T-helper 2 cell treated with Interferon-gamma antibody and Interleukin-4, amounts not matched to agents 100 ng/mL and 5 ng/mL, for 36 hours (primary cell): ENCODE data around the gene NGFR. TPM values are rescaled to one million over a fixed set of nuclear protein-coding genes. Genes with fewer than 3 reads are reported as not detected.

ENCODE experiments used
- intact Hi-C: fragments of 100-400 bp; cut with micrococcal nuclease; formaldehyde crosslinking; loops from one replicate; pipeline ENCODE4 v1.15.1; 2023
- total RNA-seq: library from RNA; stranded (reverse); gene quantifications from 2 replicates; pipeline ENCODE4 v1.2.3, GENCODE V29; 2022

The NGFR gene
- total RNA-seq, 1 donor from 2014 or later = 0.11 TPM

DNA sequence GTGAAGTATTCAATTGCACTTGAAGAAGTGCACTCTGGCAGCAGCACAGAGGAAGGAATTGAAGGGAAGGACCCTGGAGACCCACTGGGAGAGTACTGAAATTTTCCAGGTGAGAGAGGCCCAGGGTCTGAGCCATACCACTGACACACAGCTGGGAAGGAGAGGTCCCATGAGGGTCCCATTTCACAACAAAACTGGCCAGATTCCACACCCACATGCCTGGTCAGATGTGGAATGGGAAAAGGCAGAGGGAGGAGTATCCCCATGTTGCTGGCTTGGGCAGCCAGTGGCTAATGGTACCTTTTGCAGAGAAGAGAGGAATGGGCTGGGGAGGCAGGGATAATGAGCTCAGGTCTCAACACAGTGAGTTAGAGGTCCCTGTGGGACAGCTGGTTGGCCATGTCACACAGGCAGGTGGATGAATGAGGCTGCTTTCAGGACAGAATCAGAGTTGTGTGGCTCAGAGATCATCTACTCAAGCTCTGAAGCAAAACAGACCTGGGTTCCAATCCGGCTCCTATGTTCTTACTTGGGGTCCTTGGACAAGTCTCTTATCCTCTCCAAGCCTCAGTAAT lies 26.2 kb upstream of the NGFR start:
- intact Hi-C loops = no loop called here

DNA sequence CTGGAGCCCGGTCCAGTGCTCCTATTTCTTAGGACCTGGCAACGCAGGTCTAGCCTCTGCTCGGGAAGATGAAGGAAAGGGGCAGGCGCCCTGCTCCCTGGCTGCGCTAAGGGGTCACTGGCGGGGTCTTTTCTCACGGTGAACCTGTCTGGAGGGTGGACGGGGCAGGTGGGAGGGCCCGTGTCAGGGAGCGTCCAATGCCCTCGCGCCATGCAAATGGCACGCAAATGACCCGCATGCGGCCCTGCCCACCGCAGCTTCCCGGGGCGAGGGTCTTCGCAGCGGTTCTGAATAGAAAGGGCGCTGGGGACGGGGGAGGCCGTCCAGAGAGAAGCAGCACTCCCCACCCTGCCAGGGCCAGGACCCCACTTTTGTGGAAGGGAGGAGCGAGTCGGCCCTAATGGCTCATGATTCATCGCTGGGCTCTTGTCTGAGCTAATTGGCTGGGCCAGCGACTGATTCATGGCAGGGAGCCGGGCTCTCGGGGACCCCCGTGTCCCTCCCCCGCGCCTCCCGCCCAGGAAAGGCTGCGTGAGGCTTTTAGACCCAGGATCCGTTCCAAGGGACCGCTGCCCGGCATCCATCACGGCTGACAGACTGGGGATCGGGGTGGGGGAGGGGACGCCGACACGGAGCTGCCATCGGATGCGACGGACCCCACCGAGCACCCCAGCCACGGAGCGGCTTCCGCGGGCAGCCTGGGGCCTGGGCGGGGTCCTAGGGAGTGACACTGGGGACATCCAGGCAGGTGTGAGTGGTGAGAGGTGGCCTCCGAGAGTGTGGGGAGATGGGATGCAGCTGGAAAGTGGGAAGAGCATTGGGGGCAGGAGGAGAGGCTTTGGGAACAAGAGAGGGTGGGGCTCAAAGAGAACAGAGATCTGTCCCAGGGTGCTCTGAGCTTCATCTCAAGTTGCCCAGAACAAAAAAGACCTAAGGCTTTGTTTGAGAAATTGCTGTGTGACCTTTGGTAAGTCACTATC lies 25.0 kb upstream of the NGFR start:
- intact Hi-C loops = no loop called here

DNA sequence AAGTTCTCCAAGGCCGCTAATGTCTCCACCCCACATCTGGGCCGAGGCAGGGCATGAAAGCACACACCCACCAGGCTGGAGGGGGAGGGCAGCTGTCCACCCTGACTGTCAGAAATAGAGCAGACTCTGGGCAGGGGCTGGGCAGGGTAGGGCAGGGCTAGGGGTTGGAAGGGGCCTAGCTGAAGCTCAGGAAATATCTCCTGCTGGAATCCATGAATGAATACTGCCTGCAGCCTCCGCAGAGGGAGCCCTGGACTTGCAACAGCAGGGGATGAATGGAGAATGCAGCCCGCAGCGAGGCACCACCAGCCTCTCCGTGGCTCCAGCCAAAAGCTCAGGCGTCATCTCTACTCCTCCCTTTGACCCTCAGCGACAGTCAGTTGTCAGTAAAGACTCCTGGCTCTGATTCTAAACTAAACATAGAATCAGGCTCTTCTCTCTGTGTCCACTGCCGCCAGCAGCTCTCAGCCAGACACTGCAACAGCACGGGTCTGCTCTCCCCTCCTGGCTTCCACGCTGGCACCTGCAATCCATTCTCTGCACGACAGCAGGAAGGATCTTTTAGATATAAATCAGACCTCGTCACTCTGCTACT lies 23.9 kb upstream of the NGFR start:
- intact Hi-C loops = no loop called here

DNA sequence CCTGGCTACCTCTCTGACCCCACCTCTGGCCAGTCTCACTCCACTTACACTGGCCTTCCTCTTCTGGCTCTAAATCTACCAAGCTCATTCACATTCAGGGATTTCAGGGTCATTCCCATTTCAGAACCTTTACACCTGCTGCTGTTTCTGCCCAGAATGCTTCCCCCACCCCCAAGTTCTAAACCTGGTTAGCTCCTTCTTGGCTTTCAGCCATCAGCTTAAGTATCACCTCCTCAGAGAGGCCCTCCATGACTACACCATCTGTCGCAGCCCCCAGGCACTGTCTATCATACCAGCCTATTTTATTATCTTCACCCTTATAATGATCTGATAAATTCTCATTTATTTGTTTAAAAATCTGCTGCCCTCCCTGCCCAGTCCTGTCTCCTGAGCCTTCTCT lies 23.3 kb upstream of the NGFR start:
- intact Hi-C loops = no loop called here

DNA sequence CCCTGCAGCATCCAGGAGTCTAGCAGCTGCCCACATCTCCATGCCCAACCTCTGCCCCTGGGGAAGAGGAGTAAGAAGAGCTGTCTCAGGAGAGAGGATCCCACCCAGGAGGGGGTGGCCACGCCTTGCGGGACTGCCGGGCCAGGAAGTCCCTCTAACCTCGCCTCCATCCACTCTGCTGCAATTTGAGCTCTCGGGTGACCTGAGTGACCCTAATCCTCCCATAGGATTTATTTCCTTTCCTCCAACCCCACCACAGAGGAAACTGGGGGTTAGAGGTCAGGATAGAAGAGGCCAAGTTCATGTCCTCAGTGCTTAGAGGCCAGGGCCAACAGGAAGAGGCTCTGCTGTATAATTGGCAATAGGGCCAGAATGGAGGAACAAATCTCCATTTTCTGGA lies 22.6 kb upstream of the NGFR start:
- intact Hi-C loops = no loop called here

DNA sequence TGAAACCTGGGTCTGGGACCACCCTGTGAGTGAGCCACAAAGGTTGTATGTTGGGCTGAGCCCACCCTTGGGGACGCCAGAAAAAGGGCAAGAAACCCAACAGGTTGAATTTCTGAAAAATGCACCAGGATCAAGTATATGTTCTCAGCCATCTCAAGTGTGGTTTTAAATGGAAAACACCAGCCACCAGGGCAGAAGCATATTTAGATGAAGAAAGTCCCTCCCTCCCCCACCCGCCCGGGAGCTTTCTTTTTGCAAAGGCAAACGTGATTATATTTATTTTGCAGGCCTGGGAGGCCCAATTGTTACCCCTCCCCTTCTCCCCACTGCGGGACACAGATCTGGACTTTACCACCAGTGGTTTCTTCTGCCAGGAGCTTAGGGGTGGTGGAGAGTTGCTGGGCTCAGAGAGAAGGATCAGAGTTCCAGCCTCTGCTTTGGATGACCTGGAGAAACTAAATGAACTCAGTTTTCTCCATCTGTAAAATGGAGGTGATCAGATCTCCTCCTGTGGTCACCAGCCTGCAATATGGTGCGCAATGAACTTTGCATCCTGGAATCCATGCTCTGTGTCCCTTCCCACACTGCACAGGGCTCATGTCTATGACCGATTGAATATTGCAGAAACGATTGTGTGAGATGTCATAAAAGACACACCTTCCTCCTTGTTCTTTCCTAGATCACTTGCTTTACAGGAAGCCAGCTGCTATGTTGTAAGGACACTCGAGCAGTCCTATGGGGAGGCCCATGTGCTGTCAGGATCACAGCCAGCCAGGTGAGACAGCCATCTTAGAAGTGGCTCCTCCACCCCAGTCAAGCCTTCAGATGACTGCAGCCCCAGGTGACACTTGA lies 21.0 kb upstream of the NGFR start:
- intact Hi-C loops = no loop called here

DNA sequence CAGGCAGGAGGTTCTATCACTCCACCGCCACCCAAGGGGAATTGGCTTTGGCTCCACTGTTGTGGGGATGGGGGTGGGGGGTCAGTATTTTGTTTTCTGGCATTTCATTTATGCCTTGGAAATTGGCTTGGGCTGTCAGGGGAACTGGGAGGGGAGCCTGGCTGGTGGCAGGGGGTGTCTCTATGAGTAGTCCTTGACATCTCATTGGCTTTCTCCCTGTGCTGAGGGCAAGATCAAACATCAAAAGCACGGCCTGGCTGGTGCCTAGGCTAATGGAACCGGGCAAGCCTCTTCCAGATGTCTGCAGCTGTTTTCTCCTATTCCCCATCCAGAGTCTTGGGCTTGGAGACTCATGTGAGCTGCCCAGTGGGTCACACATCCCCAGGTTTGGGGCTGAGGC lies 17.4 kb upstream of the NGFR start:
- intact Hi-C loops = no loop called here

DNA sequence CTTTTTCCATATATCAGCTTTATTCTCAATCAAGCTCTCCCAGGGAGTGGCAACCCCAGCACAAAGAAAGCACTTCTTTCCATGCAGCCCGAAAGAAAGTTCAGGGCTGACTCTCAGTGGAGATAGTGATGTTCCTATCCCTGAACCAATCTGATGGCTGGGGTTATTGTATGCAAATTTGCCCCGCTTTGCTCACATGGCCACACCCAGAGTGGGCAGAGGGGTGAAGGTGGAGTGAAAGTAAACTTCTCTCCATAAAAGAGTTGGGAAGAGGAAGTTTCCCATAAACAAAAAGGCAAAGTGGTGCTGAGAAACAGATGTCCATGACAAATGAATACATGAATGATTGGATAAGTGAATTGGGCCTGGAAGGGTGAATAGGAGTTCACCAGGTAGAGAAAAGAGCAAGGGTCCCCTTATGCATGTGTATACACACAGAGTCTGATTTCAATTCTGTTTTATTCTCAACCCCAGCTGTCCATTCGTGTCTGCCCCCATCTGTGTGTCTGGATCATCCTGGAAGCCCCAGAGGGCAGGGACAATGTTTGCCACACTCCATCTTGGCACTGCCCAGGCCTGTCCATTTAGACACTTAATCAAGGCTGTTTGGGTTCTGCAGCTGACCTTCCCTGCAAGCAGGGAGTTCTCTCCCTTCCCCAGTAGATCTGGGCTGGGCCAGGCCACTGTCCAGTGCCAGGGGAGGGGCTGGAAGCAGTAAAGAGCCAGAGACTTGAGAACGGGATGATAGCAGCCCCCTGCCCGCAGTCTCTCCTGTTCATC lies 14.1 kb upstream of the NGFR start:
- intact Hi-C loops = no loop called here

DNA sequence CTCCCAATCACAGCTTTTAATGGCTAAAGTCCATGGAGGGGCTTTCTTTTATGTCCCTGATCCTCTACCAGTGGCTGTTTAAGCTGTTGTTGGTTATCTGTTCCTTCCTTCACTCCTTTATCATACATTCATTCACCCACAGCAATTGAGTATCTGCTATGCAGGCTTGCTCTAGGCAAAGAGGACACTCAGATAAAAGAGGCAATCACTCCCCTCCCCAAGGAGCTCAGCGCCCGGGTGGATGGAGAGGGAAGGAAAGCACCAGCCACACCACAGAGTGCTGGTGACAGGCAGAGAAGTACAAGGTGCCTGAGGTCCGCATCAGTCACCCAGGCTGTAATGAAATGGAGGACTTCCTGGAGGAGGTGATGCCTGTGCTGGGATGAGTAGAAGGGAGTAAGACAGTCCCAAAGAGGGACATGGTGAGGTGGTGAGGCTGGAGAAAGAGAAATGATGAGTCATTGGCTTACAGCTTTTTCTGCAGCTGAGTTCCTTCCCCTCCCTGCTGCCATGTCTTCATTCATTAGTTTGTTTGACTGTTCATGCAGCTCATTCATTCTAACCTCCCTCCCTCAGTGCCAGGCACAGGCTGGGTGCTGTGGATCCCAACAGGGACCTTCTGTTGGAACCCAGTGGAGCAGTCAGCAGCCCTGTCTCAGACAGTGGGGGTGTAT lies 12.8 kb upstream of the NGFR start:
- intact Hi-C loops = no loop called here

DNA sequence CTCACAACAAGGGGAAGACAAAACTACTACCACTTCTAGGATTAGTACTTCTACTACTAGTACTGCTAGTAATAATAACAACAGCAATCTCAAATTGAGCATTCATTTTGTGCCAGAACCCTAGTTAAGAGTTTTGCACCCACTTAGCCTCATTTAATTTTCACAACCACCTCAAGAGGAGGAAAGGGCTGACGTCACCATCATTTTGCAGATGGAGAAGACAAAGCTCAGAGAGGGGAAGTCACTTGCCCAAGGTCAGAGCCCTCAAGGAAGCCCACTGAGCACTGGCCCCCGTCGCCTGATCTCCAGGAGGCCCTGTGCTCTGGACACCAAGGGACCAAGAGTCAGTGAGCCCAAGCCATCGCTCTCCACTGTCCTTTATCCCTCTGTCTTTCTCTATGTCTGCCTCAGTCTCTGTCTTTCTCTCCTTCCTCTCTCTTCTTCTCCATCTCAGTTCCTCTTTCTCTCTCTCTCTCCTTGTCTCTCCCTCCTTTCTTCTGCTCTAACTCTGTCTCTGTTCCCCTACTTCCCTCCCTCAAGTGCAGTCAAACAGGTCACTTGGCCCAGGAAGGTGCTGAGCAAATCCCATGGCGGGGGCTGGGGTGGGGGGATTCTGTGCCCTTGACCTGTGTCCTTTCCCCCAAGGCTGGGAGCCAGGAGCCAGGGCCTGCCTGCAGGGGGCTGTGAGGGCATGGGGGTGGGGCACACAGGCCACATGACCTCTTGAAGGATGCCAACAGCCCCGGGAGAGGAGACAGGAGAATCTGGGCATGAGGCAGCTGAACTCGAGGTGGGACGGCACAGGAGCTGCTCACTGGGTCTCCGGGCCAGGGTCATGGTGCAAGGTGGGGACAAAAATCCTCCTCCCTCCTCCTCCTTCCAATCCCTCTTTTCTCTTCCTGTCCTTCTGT lies 11.2 kb upstream of the NGFR start:
- intact Hi-C loops = no loop called here

DNA sequence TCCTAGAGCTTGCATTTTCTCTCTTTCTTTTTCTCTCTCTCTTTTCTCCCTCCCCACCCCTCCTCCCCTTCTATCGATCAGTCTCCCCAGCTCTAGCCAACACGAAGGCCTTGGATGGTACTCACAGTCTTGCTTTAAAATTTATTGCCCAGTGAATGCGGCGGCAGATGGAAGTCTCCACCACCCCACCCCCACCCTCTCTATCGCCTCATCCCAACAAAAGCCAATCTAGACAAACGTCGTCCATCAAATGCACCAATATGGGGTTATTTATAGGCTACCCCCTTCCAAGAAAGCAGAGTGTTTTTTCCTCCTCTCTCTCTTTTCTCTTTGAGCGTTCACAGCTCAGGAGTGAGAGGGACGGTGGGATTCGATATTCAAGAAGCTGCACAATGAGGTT lies 10.5 kb upstream of the NGFR start:
- intact Hi-C loops = no loop called here

DNA sequence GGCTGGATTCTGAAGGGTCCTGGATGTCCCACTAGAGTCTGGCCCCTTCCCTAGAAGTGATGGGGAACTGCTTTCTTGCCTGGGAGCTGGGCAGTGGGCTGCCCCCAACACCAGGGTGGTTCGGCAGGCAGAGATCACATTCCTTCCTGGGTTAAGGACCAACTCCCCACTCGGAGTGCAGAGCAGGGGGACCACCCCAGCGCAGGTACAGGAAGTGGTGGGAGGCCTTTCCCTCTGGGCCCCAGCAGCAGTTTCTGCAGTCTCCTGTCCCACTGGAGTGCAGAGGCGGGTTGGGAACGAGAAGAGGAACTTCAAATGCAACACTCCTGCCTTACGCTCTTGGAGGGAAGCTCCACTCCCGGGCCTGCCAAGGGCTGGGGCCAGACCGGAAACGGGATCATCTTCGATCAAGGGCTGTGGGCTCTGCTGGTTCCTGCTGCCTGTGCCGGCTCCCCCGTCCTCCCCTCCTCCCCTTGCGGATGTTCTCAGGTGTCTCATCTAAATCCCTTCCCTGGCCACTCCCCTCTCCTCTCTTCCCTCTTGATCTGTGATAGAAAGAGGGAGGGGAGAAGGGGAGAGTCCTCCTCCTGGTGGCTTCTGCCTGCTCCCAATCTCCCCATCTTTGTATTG lies 9.0 kb upstream of the NGFR start:
- intact Hi-C loops = no loop called here

DNA sequence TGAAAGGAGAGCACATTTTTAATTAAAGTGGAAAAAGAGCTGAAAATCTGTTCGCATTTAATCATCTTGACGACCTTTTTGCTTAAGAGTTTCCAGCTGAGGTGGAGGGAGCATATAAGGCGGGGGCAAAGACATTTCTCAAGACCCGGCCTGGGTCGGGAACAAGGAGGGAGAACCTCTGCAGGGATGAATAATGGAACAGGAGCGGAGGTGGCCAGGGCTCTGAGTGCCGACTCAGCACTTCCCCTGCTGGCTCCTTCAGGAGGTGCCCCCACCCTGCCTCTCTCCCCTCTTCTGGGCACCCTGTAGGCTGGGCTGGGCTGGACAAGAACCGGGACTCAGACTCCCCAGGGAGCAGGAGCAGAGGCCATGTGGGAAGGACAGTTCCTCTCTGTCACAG lies 7.9 kb upstream of the NGFR start:
- intact Hi-C loops = no loop called here

DNA sequence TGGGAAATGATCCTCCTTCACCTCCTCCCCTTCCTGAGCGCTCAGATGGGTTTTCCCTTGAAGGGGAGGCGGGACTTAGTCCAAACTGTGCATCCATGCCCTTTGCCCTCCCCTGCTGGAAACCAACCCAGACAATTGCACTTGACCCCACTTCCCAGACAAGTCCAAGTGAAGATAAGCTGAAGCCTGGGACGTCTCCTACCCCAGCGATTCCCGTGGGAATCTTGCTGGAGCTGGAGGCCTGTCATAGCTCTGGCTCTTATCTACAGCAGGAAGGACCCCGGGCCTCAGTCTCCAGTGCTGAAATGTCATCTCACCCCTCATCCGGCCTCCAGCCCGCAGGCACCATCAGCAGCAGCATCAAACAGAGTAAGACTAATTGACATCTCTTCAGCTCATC lies 6.5 kb upstream of the NGFR start:
- intact Hi-C loops = no loop called here

DNA sequence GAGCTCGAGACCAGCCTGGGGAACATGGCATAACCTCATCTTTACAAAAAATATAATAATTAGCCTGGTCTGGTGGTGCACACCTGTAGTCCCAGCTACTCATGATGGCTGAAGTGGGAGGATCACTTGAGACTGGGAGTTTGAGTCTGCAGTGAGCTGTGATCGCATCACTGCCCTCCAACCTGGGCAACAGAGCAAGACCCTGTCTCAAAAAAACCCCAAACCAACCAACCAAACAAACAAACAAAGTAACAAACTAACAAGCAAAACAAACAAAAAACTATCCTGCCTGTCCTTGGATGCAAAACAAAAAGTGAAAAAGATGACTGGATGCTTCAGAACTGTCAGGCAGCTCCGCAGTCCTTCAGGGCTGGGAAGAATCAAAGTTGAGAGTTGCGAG lies 5.7 kb upstream of the NGFR start:
- intact Hi-C loops = no loop called here

DNA sequence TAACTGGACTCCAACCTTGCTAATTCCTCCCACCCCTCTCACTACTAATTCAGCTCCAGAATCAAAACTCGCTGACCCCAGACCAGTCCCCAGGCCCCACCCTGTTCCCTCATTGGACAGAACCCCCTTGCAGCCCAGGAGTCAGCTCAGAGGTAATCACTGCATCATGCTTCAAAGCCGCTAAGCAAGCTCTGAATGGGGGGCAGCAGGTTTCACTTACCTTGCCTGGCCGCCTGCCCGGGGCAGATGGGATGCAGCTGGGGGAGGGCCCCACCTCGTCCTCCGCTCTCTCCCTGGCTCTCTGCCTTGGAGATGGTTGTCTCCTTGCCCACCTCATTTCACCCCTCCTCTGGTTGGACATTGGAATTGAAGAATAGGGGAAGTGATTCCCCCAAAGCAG lies 4.8 kb upstream of the NGFR start:
- intact Hi-C loops = no loop called here

DNA sequence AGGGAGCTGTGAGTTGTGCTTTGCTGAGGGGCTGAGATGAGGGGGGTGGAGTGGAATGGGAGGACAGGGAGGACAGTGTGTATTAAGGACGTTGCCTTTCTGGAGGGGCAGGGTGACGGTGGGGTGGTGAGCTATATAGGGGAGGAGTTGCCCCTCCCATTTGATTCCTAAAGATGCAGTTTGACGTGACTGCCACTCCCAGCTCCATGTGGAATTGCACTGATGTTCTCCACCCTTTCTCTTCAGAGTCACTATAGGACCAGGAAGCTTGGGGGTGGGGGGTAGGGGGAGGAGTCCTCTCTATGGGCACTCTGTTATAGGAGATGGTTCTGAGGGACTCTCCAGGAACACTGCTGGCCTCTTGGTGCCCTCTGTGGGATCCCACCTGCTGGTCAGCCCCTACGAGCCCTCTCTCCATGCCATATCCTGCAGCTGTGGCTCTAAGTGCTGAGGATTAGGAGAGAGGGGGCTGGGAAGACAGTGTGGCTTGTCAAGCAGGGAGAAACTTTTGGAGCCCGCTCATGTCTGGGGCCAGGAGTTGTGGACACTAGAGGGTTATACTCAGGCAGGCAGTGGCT lies 3.8 kb upstream of the NGFR start:
- intact Hi-C loops = no loop called here

DNA sequence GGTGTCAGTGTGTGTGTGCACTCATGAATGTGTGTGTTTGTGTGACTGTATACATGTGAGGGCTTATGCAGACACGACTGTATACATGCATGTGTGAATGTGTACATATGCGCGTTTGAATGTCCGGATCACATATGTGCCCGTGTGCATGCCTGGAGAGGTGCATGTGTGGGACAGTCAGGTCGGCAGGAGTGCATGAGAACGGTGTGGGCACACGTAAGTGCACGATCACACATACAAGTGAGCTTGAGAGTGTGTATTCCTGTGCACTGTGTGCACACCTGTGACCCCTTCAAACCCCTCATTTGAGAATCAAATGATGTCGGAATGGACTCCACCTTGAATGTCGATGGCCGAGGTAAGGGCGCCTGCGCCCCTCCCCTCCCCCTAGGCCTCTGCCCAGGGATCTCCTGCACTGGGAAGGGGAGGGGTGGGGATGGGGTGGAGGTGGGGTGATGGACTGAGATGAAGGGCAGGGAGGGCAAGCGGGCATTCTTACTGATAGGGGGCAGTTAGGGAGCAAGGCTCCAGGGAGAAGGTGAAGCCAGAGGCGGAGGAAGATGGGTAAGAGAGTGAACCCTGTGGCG lies 601 bp upstream of the NGFR start:
- intact Hi-C loops = no loop called here
